Measurements from ENCODE around the gene PPA1.

PPA1 gene

DNA sequence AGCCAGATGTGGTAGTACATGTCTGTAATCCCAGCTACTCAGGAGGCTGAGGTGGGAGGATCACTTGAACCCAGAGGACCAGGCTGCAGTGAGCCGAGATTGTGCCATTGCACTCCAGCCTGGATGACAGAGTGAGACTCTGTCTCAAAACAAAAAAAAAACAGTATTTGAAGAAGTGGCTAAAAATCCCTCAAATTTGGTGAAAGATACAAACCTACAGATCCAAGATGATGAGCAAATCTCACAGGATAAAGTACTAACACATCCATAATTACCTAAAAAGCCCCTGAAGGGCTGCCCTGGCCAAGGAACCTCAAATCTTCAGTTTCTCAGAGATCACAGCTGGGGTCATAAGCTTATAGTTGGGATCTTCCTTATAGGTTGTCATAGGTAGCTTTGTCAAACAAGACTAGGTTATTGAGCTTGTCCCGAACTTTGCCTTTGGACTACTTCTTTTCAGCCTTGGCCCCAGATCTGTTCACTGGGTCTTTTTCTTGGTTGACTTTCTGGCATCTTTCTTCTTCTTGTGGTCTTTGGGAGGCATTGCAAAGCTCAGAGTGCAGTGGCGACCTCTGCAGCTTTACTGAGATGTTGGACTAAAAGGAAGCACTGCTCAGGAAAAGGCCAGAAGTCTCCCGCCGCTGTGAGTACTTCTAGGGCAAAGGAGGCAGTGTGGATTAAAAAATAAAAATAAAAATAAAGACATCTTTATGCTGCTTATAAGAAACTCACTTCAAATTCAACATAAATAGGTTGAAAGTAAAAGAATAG lies 34.3 kb downstream of the PPA1 start:
- no peak for DNase-seq
- Histone ChIP-seq H3K27ac (ENCODE audit: low read length) (no peak overlapping the region), H3K4me2 (ENCODE audit: insufficient read depth, low read length) (no peak overlapping the region), H2AFZ (ENCODE audit: low read depth, low read length) (no peak overlapping the region), H3K4me3 (ENCODE audit: low read depth in 1 of 2, low read length in 2 of 2) (no peak overlapping the region), H3K9me3 (ENCODE audit: insufficient read depth, low read length, severe bottlenecking) (no peaks in the 10 kb centered on the region), H3K79me2 (ENCODE audit: insufficient read depth, low read length) (no peaks in the 10 kb centered on the region), H3K36me3 (ENCODE audit: insufficient read depth, low read length) (peaks cover 67% of the 10 kb centered on the region), H3K27me3 (ENCODE audit: insufficient read depth, low read length, poor library complexity) (no peaks in the 10 kb centered on the region), H3K4me1 (ENCODE audit: insufficient read depth, low read length) (no peaks in the 10 kb centered on the region), H4K20me1 (ENCODE audit: insufficient read depth, low read length) (peaks cover 2% of the 10 kb centered on the region; the same call in 1 of the 2 replicates), H3K9ac (ENCODE audit: low read depth, low read length) (no peak overlapping the region)
- no peak for TF ChIP-seq EZH2 (IDR thresholded peaks at IDR 0.05; ENCODE audit: borderline replicate concordance, low read depth, low read length, severe bottlenecking)
- TF ChIP-seq, protein P1, sequence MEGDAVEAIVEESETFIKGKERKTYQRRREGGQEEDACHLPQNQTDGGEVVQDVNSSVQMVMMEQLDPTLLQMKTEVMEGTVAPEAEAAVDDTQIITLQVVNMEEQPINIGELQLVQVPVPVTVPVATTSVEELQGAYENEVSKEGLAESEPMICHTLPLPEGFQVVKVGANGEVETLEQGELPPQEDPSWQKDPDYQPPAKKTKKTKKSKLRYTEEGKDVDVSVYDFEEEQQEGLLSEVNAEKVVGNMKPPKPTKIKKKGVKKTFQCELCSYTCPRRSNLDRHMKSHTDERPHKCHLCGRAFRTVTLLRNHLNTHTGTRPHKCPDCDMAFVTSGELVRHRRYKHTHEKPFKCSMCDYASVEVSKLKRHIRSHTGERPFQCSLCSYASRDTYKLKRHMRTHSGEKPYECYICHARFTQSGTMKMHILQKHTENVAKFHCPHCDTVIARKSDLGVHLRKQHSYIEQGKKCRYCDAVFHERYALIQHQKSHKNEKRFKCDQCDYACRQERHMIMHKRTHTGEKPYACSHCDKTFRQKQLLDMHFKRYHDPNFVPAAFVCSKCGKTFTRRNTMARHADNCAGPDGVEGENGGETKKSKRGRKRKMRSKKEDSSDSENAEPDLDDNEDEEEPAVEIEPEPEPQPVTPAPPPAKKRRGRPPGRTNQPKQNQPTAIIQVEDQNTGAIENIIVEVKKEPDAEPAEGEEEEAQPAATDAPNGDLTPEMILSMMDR (IDR thresholded peaks at IDR 0.05; ENCODE audit: borderline replicate concordance, extremely low read depth, low read length, poor library complexity, severe bottlenecking) = no peak
- ATAC-seq (ENCODE audit: insufficient read depth, low read depth) = no peak

DNA sequence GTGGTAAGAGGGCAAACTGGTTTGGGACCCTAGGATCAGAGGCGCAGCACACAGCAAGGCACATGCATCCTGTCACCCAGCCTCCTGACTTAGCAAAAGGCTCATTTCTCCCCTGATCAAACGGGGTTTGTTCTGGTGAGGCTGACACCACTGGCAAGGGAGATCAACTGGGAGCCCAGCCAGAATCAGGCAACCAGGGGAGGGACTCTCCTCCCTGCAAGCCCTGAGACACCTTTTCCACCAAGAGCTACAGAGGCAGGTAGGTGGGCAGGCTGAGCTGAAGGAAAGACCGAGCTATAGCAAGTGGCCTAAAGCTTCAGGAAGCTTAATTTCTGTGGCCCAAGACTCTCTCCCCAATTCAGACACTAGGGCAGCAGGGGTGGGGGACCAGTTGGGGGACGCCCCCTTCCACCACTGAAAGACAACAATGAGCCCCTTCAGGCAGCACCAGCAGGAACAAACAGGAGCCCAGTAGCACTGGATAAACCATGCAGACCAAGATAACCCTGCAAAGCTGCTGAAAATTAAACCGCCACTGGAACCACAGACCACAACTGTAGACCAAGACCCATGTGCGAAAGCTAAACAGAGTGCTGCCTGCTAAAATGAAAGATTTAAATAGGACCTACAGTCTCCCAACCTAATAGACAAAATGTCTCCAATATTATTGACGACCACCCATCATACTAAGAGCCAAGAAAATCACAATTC lies 35.8 kb downstream of the PPA1 start:
- Histone ChIP-seq H3K27ac (ENCODE audit: low read length) (no peak overlapping the region), H2AFZ (ENCODE audit: low read depth, low read length) (no peak overlapping the region), H3K4me3 (ENCODE audit: low read depth in 1 of 2, low read length in 2 of 2) (no peak overlapping the region), H3K4me1 (ENCODE audit: insufficient read depth, low read length) (no peaks in the 10 kb centered on the region), H3K9me3 (ENCODE audit: insufficient read depth, low read length, severe bottlenecking) (no peaks in the 10 kb centered on the region), H3K9ac (ENCODE audit: low read depth, low read length) (no peak overlapping the region), H4K20me1 (ENCODE audit: insufficient read depth, low read length) (peaks cover 2% of the 10 kb centered on the region; the same call in 1 of the 2 replicates), H3K36me3 (ENCODE audit: insufficient read depth, low read length) (peaks cover 52% of the 10 kb centered on the region), H3K27me3 (ENCODE audit: insufficient read depth, low read length, poor library complexity) (no peaks in the 10 kb centered on the region), H3K4me2 (ENCODE audit: insufficient read depth, low read length) (no peak overlapping the region), H3K79me2 (ENCODE audit: insufficient read depth, low read length) (no peaks in the 10 kb centered on the region)
- DNase-seq (peak; percentile 17), ATAC-seq (ENCODE audit: insufficient read depth, low read depth) (peak; percentile 68)
- TF ChIP-seq, protein P1 (IDR thresholded peaks at IDR 0.05; ENCODE audit: borderline replicate concordance, extremely low read depth, low read length, poor library complexity, severe bottlenecking) = no peak
- no peak for TF ChIP-seq EZH2 (IDR thresholded peaks at IDR 0.05; ENCODE audit: borderline replicate concordance, low read depth, low read length, severe bottlenecking)

DNA sequence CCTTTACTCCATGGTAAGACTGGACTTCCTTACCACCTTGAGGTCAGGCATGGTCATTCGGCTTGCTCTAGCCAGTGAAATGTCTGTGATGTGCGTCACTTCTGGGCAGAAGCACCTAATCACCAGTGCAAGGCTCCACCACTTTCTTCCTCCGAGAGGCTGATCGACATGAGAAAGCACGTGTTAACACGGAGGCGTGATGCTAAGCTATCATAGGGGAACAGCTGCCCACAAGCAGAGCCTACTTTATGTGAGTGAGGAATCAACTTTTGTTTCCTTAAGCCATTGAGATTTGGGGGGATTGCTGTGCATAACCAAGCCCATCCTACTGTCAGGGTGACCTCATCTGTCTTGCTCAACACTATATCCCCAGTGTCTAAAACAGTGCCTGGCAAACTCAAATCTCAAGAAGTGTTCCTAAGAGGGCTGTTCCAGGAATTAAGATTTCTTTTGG lies 39.8 kb downstream of the PPA1 start:
- H3K27ac ChIP-seq (ENCODE audit: low read length) = no peak overlapping the region
- H4K20me1 ChIP-seq (ENCODE audit: insufficient read depth, low read length) = peaks cover 2% of the 10 kb centered on the region; the same call in 1 of the 2 replicates
- no peak overlapping the region for H3K4me2 ChIP-seq (ENCODE audit: insufficient read depth, low read length)
- ATAC-seq (ENCODE audit: insufficient read depth, low read depth) (peak; percentile 15; the same call in 1 of the 3 replicates), DNase-seq (no peak)
- H3K36me3 ChIP-seq (ENCODE audit: insufficient read depth, low read length) = peaks cover 13% of the 10 kb centered on the region; the same call in 1 of the 2 replicates
- H3K27me3 ChIP-seq (ENCODE audit: insufficient read depth, low read length, poor library complexity) = no peaks in the 10 kb centered on the region
- TF ChIP-seq, protein P1 (IDR thresholded peaks at IDR 0.05; ENCODE audit: borderline replicate concordance, extremely low read depth, low read length, poor library complexity, severe bottlenecking) = no peak
- no peak for TF ChIP-seq EZH2 (IDR thresholded peaks at IDR 0.05; ENCODE audit: borderline replicate concordance, low read depth, low read length, severe bottlenecking)
- H3K4me3 ChIP-seq (ENCODE audit: low read depth in 1 of 2, low read length in 2 of 2) = no peak overlapping the region
- no peaks in the 10 kb centered on the region for H3K4me1 ChIP-seq (ENCODE audit: insufficient read depth, low read length)
- H3K9me3 ChIP-seq (ENCODE audit: insufficient read depth, low read length, severe bottlenecking) = no peaks in the 10 kb centered on the region
- H3K79me2 ChIP-seq (ENCODE audit: insufficient read depth, low read length) = no peaks in the 10 kb centered on the region
- no peak overlapping the region for H3K9ac ChIP-seq (ENCODE audit: low read depth, low read length)
- H2AFZ ChIP-seq (ENCODE audit: low read depth, low read length) = no peak overlapping the region
